RWPE2 (cell line): Measurements from ENCODE around the gene DGCR8.

Experiments
- ATAC-seq: fragments of 200-7000 bp; cut with Tn5 transposase; 3 replicates; pipeline ENCODE4 v1.9.1; 2021; ENCODE audit warnings: low read depth
- DNase-seq: peaks from one replicate; pipeline ENCODE4 v3.0.0-alpha.2; 2020; ENCODE audit warnings: low spot score
- H3K27ac ChIP-seq: fragments of 450-650 bp; 2 replicates; pipeline ENCODE4 v1.5.1; 2017; ENCODE audit warnings: mild to moderate bottlenecking; ENCODE audit not compliant: poor library complexity, severe bottlenecking
- H3K27me3 ChIP-seq: fragments of 250-450 bp; sonication (Bioruptor Pico); 2 replicates; pipeline ENCODE4 v1.5.1; 2021; ENCODE audit warnings: mild to moderate bottlenecking, moderate library complexity; ENCODE audit not compliant: insufficient read depth, poor library complexity, severe bottlenecking
- H3K36me3 ChIP-seq: fragments of 250-450 bp; sonication (Bioruptor Pico); 2 replicates; pipeline ENCODE4 v1.5.1; 2020; ENCODE audit warnings: low read depth, mild to moderate bottlenecking, moderate library complexity
- H3K4me1 ChIP-seq: fragments of 250-450 bp; sonication (Bioruptor Pico); 2 replicates; pipeline ENCODE4 v1.5.1; 2021; ENCODE audit warnings: mild to moderate bottlenecking, moderate library complexity; ENCODE audit not compliant: insufficient read depth, poor library complexity, severe bottlenecking
- H3K4me3 ChIP-seq: fragments of 250-450 bp; sonication (Bioruptor Pico); 2 replicates; pipeline ENCODE4 v1.5.1; 2021; ENCODE audit warnings: mild to moderate bottlenecking, moderate library complexity; ENCODE audit not compliant: severe bottlenecking
- H3K9me3 ChIP-seq: fragments of 250-450 bp; sonication (Bioruptor Pico); 2 replicates; pipeline ENCODE4 v1.5.1; 2021; ENCODE audit warnings: mild to moderate bottlenecking, moderate library complexity; ENCODE audit not compliant: severe bottlenecking
- CTCF ChIP-seq: fragments of 450-650 bp; IDR thresholded peaks from one replicate; pipeline ENCODE4 v1.5.1; 2017; ENCODE audit warnings: mild to moderate bottlenecking, moderate library complexity; ENCODE audit not compliant: poor library complexity, severe bottlenecking

The DGCR8 gene

GRCh38 chr22:20105456-20106204 is 25.6 kb downstream of the DGCR8 start:
- H3K27me3 ChIP-seq, result no peaks in the 10 kb centered on the region
- no peak for TF ChIP-seq CTCF

GRCh38 chr22:20106205-20106848 is 26.3 kb downstream of the DGCR8 start:
- Histone ChIP-seq H3K27ac (no peak overlapping the region), H3K4me3 (no peak overlapping the region), H3K36me3 (peaks cover 95% of the 10 kb centered on the region), H3K27me3 (no peaks in the 10 kb centered on the region), H3K9me3 (peaks cover 2% of the 10 kb centered on the region), H3K4me1 (no peaks in the 10 kb centered on the region)
- DNase-seq (no peak), ATAC-seq (no peak)
- no peak for TF ChIP-seq CTCF

More at GRCh38 chr22:20105456-20106204, 25.6 kb downstream of the DGCR8 start:
- H3K36me3 ChIP-seq, result peaks cover 94% of the 10 kb centered on the region
- no peak for DNase-seq
- no peak overlapping the region for H3K27ac ChIP-seq
- H3K4me3 ChIP-seq, result no peak overlapping the region
- ATAC-seq, result no peak
- H3K4me1 ChIP-seq, result no peaks in the 10 kb centered on the region
- no peaks in the 10 kb centered on the region for H3K9me3 ChIP-seq

GRCh38 chr22:20106849-20107237 is 26.8 kb downstream of the DGCR8 start:
- Histone ChIP-seq H3K4me1 (no peaks in the 10 kb centered on the region), H3K4me3 (no peak overlapping the region), H3K9me3 (peaks cover 2% of the 10 kb centered on the region), H3K27me3 (no peaks in the 10 kb centered on the region), H3K27ac (no peak overlapping the region), H3K36me3 (peaks cover 91% of the 10 kb centered on the region)
- no peak for TF ChIP-seq CTCF
- ATAC-seq, result no peak
- DNase-seq, result no peak

- H3K36me3 ChIP-seq, result peaks cover 87% of the 10 kb centered on the region
- no peak for DNase-seq
Measured at GRCh38 chr22:20107471-20107901, 27.4 kb downstream of the DGCR8 start.

More at GRCh38 chr22:20107471-20107901, 27.4 kb downstream of the DGCR8 start:
- no peak for ATAC-seq
- no peak for TF ChIP-seq CTCF
- Histone ChIP-seq H3K9me3 (peaks cover 2% of the 10 kb centered on the region), H3K27me3 (no peaks in the 10 kb centered on the region), H3K27ac (no peak overlapping the region), H3K4me3 (no peak overlapping the region), H3K4me1 (no peaks in the 10 kb centered on the region)
